Measurements from ENCODE around the gene TBC1D4.

DNA sequence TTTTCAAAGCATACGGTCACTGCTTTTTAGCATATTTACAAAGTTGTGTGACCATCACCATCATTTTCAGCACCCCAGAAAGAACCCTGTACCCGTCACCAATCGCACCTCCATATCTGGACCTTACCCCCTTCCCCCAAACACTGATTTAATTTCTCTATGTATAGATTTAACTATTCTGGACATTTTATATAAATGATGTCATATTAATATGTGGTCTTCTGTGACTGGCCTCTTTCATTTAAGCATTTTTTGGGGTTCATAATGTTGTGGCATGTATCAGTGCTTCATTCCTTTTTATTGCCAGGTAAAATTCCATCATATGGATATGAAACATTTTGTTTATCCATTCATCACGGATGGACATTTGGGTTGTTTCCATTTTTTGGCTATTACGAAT, 74.0 kb downstream of the TBC1D4 start:
- TF ChIP-seq, protein P1, sequence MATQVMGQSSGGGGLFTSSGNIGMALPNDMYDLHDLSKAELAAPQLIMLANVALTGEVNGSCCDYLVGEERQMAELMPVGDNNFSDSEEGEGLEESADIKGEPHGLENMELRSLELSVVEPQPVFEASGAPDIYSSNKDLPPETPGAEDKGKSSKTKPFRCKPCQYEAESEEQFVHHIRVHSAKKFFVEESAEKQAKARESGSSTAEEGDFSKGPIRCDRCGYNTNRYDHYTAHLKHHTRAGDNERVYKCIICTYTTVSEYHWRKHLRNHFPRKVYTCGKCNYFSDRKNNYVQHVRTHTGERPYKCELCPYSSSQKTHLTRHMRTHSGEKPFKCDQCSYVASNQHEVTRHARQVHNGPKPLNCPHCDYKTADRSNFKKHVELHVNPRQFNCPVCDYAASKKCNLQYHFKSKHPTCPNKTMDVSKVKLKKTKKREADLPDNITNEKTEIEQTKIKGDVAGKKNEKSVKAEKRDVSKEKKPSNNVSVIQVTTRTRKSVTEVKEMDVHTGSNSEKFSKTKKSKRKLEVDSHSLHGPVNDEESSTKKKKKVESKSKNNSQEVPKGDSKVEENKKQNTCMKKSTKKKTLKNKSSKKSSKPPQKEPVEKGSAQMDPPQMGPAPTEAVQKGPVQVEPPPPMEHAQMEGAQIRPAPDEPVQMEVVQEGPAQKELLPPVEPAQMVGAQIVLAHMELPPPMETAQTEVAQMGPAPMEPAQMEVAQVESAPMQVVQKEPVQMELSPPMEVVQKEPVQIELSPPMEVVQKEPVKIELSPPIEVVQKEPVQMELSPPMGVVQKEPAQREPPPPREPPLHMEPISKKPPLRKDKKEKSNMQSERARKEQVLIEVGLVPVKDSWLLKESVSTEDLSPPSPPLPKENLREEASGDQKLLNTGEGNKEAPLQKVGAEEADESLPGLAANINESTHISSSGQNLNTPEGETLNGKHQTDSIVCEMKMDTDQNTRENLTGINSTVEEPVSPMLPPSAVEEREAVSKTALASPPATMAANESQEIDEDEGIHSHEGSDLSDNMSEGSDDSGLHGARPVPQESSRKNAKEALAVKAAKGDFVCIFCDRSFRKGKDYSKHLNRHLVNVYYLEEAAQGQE (IDR thresholded peaks at IDR 0.05; ENCODE audit: insufficient read depth in 1 of 2, low read depth in 2 of 2, low read length in 2 of 2), result no peak
- no peak for TF ChIP-seq FOXP2 (optimal IDR thresholded peaks at IDR 0.05; ENCODE audit: borderline replicate concordance, extremely low read depth, extremely low read length, insufficient read depth)
